Stimulated activated CD4-positive, alpha-beta T cell treated with anti-CD3 and anti-CD28 coated beads, Interleukin-1b, Interleukin-23, amount 100 ng/mL, for 1 hour (primary cell): ENCODE results near the gene SLC30A5.
"Not testable (repeated sequence)": the region's sequence is repeated elsewhere in the genome, so short reads cannot be mapped to it uniquely, and the experiment has no call there.

ENCODE experiments used
- DNase-seq, 2 donors: peaks; one replicate each; pipeline ENCODE4 v3.0.0-alpha.2; 2020; ENCODE audit warnings: low read depth in 2 of 2

SLC30A5 gene

GRCh38 chr5:69093771-69094482 is at the start of gene SLC30A5:
SLC30A5 (plus strand) TSS chr5:69094014; CDS start chr5:69094256, 242 bp downstream.
- peak; percentile 87 to 97 for DNase-seq

GRCh38 chr5:69045213-69045612 is 48.6 kb upstream of the SLC30A5 start:
- not testable (repeated sequence) for DNase-seq

GRCh38 chr5:69046375-69046957 is 47.3 kb upstream of the SLC30A5 start:
- DNase-seq: no peak

- no peak for DNase-seq
Observed at GRCh38 chr5:69048230-69048629, 45.6 kb upstream of the SLC30A5 start.

- no peak for DNase-seq
Observed at GRCh38 chr5:69049151-69049550, 44.7 kb upstream of the SLC30A5 start.

GRCh38 chr5:69049796-69050195 is 44.0 kb upstream of the SLC30A5 start:
- DNase-seq: no peak

GRCh38 chr5:69050214-69050613 is 43.6 kb upstream of the SLC30A5 start:
- DNase-seq: no peak

- DNase-seq: no peak
Observed at GRCh38 chr5:69052181-69052580, 41.6 kb upstream of the SLC30A5 start.

GRCh38 chr5:69074664-69075521 is 18.9 kb upstream of the SLC30A5 start:
- DNase-seq: no peak

- no peak for DNase-seq
Observed at GRCh38 chr5:69075522-69076179, 18.2 kb upstream of the SLC30A5 start.

- no peak for DNase-seq
Observed at GRCh38 chr5:69078921-69079540, 14.8 kb upstream of the SLC30A5 start.

- no peak for DNase-seq
Observed at GRCh38 chr5:69079556-69079955, 14.3 kb upstream of the SLC30A5 start.

- no peak for DNase-seq
Observed at GRCh38 chr5:69083412-69083811, 10.4 kb upstream of the SLC30A5 start.

- DNase-seq: no peak
Observed at GRCh38 chr5:69084195-69084594, 9.6 kb upstream of the SLC30A5 start.

- DNase-seq: no peak
Observed at GRCh38 chr5:69084903-69085302, 8.9 kb upstream of the SLC30A5 start.

- no peak for DNase-seq
Observed at GRCh38 chr5:69086206-69086605, 7.6 kb upstream of the SLC30A5 start.

GRCh38 chr5:69088006-69088405 is 5.8 kb upstream of the SLC30A5 start:
- DNase-seq: not testable (repeated sequence)

GRCh38 chr5:69090158-69090557 is 3.7 kb upstream of the SLC30A5 start:
- DNase-seq: no peak

GRCh38 chr5:69091771-69092170 is 2.0 kb upstream of the SLC30A5 start:
- no peak for DNase-seq

- DNase-seq: no peak
Observed at GRCh38 chr5:69092969-69093368, 845 bp upstream of the SLC30A5 start.

GRCh38 chr5:69099302-69099701 is 5.5 kb downstream of the SLC30A5 start:
- DNase-seq: no peak

GRCh38 chr5:69103521-69103920 is 9.7 kb downstream of the SLC30A5 start:
- DNase-seq: no peak
